SIG-M5 (cell line): ENCODE data around the gene FAM241A.
A peak's percentile ranks its signal among the peaks of the same experiment; 100 is the strongest.

Experiments used
- DNase-seq: peaks from one replicate; lab custom pipeline; 2025; lab: John Stamatoyannopoulos, UW

Gene FAM241A

DNA sequence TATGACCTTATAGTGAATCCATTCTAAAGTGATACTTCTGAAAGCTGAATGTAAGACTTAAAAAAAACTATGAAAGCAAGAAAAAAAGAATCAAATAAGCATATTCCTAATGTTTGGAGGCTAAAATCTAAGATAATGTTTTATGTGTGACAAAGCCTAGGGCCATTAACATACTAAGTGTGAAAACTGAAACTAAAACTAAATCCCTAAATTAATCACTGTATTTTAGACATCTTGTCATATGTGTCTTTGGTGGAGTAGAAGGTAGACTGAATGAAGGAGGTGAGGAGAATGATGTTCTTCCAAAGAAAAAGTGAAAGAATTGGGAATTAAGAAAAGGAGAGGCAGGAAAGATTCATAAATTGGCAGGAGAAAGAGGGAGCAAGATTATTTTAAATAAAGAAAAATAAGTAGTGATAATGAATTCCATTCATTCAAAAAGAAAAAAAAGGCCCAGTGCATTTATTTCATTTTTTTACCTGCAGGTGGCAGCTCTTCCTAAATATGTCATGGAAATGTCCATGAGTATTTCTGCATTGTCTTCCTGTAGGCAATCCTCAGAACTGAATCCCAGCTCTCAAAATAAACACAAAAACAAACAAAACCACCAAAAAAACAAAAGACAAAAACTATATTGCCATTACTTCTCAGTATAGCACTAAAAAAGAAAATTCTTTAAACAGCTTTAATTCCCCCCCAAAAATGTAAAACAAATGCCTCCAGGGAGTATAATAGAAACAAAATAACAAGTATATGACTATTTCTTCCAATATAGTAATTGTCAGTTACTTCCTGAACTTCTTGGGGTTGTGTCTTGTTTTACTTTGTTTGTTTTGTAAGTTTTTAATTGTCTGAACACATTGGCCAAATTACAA, 69.4 kb downstream of the FAM241A start:
- no peak for DNase-seq

DNA sequence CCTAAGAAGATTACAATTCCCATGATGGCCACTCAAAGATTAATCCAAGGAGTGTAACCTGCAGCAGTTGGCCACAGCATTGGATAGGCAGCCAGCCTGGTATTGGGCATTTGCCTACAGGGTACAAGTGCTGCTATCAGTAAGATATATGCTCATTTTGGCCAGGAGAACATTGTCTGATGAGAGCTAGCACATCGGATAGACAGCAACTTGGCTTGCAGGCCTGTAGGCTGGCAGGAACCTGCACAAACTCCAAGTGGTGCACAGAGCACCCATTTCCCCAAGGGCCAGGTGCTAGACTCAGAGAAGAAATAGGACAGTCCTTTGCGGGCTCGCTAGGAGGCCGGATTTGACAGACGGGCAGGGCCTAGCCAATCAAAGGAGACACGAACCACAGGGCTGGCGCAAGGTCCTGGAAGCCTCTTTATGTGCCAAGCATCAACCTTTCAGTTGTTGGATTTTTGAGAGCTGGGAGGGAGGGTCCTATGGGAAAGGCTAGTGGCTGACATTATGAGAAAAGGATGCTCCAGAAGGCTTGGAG, 74.6 kb downstream of the FAM241A start:
- DNase-seq = no peak

DNA sequence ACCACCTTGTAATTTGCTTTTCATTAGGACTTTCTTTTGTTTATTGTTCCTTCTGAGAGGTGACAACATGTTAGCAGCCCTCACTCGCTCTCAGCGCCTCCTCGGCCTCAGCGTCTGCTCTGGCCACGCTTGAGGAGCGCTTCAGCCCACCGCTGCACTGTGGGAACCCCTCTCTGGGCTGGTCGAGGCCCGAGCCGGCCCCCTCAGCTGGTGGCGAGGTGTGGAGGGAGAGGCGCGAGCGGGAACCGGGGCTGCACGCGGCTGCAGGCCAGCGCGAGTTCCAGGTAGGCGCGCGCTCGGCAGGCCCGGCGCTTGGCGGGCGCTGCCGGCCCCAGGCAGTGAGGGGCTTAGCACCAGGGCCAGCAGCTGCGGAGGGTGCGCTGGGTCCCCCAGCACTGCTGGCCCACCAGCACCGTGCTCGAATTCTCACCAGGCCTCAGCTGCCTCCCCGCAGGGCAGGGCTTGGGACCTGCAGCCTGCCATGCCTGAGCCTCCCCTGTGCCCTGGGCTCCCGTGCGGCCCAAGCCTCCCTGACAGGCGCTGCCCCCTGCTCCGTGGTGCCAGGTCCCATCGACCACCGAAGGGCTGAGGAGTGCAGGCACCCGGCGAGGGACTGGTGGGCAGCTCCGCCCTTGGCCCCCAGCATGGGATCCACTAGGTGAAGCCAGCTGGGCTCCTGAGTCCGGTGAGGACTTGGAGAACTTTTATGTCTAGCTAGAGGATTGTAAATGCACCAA, 77.1 kb downstream of the FAM241A start:
- DNase-seq = no peak

DNA sequence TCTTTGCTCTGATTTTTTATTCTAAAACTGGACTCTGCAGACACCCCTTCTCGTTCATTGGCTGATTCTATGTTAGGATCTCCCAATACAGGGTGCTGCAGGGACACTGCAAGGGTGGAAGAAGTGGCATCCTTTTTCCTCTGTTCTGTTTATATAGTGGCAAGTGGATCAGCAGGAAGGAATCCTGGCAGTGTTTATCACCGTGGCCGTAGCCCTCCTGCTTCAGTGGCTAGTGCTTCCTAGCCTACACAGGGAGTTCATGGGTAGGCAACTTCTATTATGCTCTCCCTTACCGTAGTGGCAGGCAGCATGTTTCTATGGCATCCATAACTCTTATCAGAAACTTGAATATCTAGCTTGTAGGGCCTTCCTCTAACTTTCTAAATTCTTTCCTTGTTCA, 79.9 kb downstream of the FAM241A start:
- DNase-seq = no peak

DNA sequence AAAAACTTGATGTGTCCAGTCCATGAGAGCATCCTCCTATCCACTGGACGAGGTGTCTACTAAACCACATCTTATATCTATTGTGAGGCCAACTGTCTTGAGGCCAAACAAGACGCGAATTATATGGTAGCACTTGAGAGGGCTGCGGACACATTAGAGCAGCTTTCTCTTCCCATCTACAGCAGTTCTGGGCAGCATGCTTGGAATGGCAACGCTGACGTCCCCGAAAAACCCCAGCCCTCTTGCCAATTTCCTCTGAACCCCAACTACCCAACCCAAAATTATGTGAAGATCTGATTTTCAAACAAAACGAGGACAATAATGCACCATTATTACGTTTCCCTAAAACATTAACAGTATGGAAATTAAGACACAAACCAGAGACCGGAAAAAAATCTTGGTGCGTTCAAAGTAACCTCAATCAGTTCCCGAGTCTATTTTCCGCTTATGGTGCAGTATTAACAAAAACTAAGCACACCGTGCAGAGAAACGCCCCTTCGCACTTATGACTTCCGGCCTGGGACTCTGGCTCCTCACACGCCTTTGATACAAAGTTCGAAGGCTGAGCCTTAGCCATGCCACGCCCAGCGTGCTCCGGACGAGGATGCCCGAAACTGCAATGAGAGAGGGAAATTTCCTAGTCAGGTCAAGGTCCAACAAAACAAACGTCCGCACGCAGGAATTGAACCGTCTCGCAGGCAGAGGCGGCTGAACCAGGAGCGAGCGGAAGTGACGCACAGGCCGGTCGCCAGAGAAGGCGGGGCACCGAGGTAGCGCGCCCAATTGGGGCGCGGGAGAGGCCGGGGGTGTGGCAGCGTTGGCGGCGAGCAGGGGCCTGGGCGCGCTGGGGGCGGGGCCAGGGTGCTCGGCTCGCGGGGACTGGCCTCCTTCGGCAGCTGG, 85.9 kb downstream of the FAM241A start:
- peak; percentile 85 for DNase-seq

DNA sequence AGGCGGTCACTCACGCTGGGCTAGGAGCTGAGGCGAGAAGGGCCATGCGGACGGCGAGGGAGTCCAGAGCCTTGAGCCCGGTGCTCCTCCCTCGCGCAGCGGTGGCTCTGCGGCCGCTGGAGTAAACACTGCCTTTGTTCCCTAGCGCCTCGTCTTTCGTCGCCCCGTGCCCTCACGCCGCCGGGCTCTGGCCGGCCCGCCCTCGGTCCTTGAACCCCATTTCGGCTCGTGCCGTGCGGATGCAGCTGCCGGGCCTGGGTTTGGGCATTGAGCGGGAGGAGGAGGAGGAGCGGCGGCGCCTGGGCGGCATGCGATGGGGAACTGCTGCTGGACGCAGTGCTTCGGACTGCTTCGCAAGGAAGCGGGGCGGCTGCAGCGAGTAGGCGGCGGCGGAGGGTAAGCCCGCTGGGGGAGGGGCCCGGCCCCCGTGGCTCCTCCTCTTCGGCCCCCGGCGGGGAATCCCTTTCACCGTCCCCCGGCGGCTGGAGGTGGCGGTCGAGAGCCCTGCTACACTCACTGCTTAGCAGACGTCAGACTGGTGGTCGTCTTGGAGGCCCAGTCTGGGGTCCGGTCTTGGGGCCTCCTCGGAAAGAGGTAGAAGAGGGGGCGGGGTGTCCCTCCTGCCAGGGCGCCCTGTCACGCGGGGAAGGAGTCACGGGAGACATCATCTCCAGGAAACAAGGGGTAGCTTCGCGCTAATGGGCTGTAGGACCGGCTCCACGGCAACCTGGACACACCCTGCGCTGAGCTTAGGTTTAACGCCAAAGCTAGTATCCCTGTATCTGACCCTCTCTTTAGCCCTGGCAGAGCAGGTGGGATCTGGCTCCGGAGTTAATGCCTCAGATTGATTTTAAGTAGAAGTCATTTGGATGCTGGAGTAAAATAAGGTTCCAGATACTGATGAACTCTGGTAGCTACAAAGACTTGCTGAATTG, 86.8 kb downstream of the FAM241A start, which contains the start of gene AP1AR:
Gene AP1AR (plus strand): TSS at position 9 of the 935 bp plus-strand sequence. CDS start 305 bp downstream, at position 314.
- DNase-seq = peak; percentile 1

DNA sequence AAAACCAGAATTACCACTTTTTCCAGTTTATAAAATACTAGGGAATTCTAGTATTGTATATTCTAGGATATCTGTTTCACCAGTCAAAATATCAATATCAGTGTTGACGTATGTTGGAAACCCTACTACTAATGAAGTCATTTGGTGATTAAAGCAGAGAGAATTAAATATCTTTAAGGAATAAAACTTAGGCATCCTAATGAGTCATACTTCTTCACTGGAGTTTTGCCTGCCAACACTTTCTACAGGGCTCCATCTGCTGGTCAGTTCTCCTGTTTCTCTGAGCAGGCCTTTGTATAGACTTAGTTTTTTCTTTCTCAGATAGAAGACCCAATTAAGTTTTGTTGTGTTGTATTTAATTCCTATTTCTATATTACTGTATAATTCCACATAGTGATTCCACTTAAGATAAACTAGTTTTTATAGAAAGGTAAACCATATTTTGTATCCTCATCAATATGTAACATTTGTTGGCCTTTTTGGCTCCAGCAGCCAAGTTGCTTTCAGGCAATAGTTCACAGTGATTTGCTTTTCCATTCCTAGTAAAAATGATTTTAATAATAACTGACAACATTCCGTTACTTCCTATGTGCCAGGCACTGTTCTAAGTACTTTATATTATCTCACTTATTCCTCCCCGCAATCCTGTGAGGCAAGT, 89.8 kb downstream of the FAM241A start:
- no peak for DNase-seq

DNA sequence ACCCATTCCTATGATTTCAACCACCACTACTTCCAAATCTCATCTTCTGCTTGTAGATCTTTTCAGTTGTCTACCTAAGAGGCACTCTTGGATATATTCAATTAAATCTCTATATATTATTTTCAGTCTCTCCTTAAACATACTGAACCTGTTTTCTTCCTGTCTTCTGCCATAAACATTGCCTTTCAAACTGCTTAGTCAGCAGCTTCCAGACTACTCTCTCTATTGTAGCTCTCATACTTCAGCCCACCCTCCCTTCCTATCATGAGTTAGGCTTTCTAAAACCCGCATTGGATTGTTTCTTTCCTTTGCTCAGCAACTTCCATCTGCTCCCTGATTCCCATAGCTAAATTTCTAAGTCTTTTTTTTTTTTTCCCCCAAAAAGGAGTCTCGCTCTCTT, 90.8 kb downstream of the FAM241A start:
- DNase-seq = no peak

DNA sequence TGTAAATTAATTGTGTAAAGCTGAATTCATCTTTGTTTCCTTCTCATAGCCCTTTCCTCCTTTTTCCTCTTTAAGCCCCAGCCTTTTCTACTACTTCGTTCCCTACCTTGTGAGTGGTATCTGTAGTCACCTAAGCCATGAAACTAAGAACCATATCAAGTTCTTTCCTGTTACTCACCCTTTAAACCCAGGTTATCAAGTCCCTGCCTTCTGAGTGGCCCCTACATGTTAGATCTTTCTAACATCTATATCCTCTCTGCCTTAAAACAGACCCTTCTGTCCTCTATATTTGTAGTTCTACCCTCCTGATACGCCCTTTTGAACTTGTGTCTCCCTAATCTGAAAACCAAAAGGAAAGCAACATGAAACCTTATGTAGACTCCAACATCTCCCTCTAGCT, 93.6 kb downstream of the FAM241A start:
- no peak for DNase-seq
